ENCODE data around the gene LSG1. TPM values are rescaled to one million over a fixed set of nuclear protein-coding genes. Genes with fewer than 3 reads are reported as not detected.

The LSG1 gene
- total RNA-seq, 1 experiment from 2014 or later: 45.8 TPM

DNA sequence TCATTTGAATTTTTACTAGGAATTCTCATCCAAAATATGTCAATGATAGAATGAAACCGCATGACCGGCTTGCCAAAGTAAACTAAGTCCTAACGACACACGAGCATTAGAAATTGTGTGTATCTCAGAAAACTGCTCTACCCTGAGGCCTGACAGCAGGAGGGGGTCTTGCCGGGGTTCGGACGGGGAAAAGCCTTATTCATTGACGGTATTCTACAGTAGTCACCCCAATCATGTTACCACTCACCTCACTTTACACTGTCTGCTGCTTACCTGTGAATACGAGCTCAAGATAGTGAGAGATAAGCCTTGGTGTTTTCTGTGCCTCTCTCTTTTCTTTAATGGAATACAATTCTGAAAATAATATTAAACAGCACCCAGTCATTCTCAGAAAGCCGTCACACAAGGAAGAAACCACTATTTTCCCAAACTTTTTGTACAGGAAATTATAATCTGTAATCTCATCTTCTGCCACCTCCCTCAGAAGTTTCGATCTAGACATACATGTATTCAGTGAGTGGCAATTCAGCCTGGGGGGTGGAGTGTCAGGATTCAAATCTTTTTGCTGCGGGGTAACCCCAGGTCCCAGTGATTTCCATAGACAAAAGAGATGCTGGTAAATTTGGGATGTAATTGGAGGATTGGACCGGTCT, 13.2 kb upstream of the LSG1 start:
- H3K27ac Mint-ChIP-seq: no peak overlapping the region
- peaks cover 46% of the 10 kb centered on the region for H3K27me3 Mint-ChIP-seq (ENCODE audit: low read depth)
- POLR2A ChIA-PET: no interaction called here

DNA sequence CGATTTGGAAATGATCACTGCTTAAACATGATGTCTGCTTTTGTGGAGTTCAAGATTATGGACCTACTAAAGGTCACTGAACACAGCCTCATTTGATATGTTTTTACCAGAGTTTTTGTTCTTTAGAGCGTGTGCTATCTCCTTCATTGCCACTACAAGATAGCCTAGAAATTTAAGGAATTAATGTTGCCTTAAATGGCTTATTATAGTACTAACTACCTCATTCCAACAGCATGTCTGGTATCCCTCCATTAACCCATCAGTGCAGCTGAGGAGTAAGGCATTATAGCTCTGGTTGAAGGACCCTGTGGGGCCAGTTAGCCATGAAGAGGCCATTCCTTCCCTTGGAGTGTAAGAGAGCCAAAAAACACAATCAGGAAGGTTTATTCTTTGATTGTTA, 11.4 kb upstream of the LSG1 start:
- Mint-ChIP-seq H3K4me1 (peaks cover 12% of the 10 kb centered on the region), H3K27ac (no peak overlapping the region), H3K4me3 (no peak overlapping the region), H3K27me3 (ENCODE audit: low read depth) (peaks cover 46% of the 10 kb centered on the region), H3K9me3 (no peaks in the 10 kb centered on the region), H3K36me3 (no peaks in the 10 kb centered on the region)
- ChIA-PET POLR2A (interaction anchor here (1.3 kb wide), 1 partner anchor 12 kb away, joined by 5 read pairs; the partner anchor contains the start of gene LSG1), CTCF (interaction anchor here (1.1 to 3.2 kb wide), 22 partner anchors 11 to 587 kb away, joined by 3 to 61 read pairs (median 10); partner anchors contain the start of genes LSG1 and XXYLT1)
- ATAC-seq (no peak), DNase-seq (ENCODE audit: low spot score) (no peak)
- TF ChIP-seq ZNF121 (CRISPR knock-in tag; IDR thresholded peaks at IDR 0.05) (no peak), ZNF671 (CRISPR knock-in tag; IDR thresholded peaks at IDR 0.05) (no peak), NR1H2 (CRISPR knock-in tag; IDR thresholded peaks at IDR 0.05) (no peak), KAT7 (CRISPR knock-in tag; IDR thresholded peaks at IDR 0.05; ENCODE audit: borderline replicate concordance) (no peak), ZNF416 (CRISPR knock-in tag; IDR thresholded peaks at IDR 0.05) (no peak), SOX15 (CRISPR knock-in tag; IDR thresholded peaks at IDR 0.05) (no peak), ZNF219 (CRISPR knock-in tag; IDR thresholded peaks at IDR 0.05; ENCODE audit: borderline replicate concordance) (no peak), ATF1 (CRISPR knock-in tag; IDR thresholded peaks at IDR 0.05) (no peak), ZNF263 (CRISPR knock-in tag; IDR thresholded peaks at IDR 0.05; ENCODE audit: low read depth) (no peak), NFATC4 (CRISPR knock-in tag; IDR thresholded peaks at IDR 0.05) (no peak), CREB1 (CRISPR knock-in tag; IDR thresholded peaks at IDR 0.05) (no peak), HMGA2 (CRISPR knock-in tag; IDR thresholded peaks at IDR 0.05) (no peak), MYBL2 (CRISPR knock-in tag; IDR thresholded peaks at IDR 0.05) (no peak), NR3C1 (CRISPR knock-in tag; conservative IDR thresholded peaks at IDR 0.05; ENCODE audit: low read depth) (no peak)
- TF ChIP-seq, protein P1, sequence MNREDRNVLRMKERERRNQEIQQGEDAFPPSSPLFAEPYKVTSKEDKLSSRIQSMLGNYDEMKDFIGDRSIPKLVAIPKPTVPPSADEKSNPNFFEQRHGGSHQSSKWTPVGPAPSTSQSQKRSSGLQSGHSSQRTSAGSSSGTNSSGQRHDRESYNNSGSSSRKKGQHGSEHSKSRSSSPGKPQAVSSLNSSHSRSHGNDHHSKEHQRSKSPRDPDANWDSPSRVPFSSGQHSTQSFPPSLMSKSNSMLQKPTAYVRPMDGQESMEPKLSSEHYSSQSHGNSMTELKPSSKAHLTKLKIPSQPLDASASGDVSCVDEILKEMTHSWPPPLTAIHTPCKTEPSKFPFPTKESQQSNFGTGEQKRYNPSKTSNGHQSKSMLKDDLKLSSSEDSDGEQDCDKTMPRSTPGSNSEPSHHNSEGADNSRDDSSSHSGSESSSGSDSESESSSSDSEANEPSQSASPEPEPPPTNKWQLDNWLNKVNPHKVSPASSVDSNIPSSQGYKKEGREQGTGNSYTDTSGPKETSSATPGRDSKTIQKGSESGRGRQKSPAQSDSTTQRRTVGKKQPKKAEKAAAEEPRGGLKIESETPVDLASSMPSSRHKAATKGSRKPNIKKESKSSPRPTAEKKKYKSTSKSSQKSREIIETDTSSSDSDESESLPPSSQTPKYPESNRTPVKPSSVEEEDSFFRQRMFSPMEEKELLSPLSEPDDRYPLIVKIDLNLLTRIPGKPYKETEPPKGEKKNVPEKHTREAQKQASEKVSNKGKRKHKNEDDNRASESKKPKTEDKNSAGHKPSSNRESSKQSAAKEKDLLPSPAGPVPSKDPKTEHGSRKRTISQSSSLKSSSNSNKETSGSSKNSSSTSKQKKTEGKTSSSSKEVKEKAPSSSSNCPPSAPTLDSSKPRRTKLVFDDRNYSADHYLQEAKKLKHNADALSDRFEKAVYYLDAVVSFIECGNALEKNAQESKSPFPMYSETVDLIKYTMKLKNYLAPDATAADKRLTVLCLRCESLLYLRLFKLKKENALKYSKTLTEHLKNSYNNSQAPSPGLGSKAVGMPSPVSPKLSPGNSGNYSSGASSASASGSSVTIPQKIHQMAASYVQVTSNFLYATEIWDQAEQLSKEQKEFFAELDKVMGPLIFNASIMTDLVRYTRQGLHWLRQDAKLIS (CRISPR knock-in tag; IDR thresholded peaks at IDR 0.05; ENCODE audit: borderline replicate concordance): no peak
- TF ChIP-seq, protein P2, sequence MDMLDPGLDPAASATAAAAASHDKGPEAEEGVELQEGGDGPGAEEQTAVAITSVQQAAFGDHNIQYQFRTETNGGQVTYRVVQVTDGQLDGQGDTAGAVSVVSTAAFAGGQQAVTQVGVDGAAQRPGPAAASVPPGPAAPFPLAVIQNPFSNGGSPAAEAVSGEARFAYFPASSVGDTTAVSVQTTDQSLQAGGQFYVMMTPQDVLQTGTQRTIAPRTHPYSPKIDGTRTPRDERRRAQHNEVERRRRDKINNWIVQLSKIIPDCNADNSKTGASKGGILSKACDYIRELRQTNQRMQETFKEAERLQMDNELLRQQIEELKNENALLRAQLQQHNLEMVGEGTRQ (CRISPR knock-in tag; IDR thresholded peaks at IDR 0.05): no peak
- TF ChIP-seq, protein P3, sequence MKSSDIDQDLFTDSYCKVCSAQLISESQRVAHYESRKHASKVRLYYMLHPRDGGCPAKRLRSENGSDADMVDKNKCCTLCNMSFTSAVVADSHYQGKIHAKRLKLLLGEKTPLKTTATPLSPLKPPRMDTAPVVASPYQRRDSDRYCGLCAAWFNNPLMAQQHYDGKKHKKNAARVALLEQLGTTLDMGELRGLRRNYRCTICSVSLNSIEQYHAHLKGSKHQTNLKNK (CRISPR knock-in tag; IDR thresholded peaks at IDR 0.05): no peak
- TF ChIP-seq, protein P4, sequence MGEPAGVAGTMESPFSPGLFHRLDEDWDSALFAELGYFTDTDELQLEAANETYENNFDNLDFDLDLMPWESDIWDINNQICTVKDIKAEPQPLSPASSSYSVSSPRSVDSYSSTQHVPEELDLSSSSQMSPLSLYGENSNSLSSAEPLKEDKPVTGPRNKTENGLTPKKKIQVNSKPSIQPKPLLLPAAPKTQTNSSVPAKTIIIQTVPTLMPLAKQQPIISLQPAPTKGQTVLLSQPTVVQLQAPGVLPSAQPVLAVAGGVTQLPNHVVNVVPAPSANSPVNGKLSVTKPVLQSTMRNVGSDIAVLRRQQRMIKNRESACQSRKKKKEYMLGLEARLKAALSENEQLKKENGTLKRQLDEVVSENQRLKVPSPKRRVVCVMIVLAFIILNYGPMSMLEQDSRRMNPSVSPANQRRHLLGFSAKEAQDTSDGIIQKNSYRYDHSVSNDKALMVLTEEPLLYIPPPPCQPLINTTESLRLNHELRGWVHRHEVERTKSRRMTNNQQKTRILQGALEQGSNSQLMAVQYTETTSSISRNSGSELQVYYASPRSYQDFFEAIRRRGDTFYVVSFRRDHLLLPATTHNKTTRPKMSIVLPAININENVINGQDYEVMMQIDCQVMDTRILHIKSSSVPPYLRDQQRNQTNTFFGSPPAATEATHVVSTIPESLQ (CRISPR knock-in tag; IDR thresholded peaks at IDR 0.05): no peak

More for the DNA sequence above, 13.2 kb upstream of the LSG1 start:
- Mint-ChIP-seq H3K4me3 (peak overlapping the region; percentile 84), H3K36me3 (no peaks in the 10 kb centered on the region), H3K4me1 (peaks cover 26% of the 10 kb centered on the region), H3K9me3 (no peaks in the 10 kb centered on the region)
- CTCF ChIA-PET: interaction anchor here (3.0 to 3.6 kb wide), 2 partner anchors 13 to 585 kb away, joined by 24 to 45 read pairs; partner anchors contain the start of genes LSG1 and XXYLT1
- DNase-seq (ENCODE audit: low spot score) (no peak), ATAC-seq (no peak)
- TF ChIP-seq ETV6 (CRISPR knock-in tag; IDR thresholded peaks at IDR 0.05): no peak
- TF ChIP-seq, protein P4 (CRISPR knock-in tag; IDR thresholded peaks at IDR 0.05): no peak
- TF ChIP-seq, protein P2 (CRISPR knock-in tag; IDR thresholded peaks at IDR 0.05): no peak
- TF ChIP-seq, protein P5, sequence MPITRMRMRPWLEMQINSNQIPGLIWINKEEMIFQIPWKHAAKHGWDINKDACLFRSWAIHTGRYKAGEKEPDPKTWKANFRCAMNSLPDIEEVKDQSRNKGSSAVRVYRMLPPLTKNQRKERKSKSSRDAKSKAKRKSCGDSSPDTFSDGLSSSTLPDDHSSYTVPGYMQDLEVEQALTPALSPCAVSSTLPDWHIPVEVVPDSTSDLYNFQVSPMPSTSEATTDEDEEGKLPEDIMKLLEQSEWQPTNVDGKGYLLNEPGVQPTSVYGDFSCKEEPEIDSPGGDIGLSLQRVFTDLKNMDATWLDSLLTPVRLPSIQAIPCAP (CRISPR knock-in tag; IDR thresholded peaks at IDR 0.05): no peak
- TF ChIP-seq ATF1 (CRISPR knock-in tag; IDR thresholded peaks at IDR 0.05): no peak
- TF ChIP-seq TP53 (CRISPR knock-in tag; IDR thresholded peaks at IDR 0.05): no peak
- no peak for TF ChIP-seq MXD4 (CRISPR knock-in tag; IDR thresholded peaks at IDR 0.05; ENCODE audit: borderline replicate concordance)
- no peak for TF ChIP-seq JAZF1 (CRISPR knock-in tag; IDR thresholded peaks at IDR 0.05)
